Spinal cord (tissue), 10 donors: ENCODE data around the gene CHADL. TPM values are rescaled to one million over a fixed set of nuclear protein-coding genes. Genes with fewer than 3 reads are reported as not detected.
"Not testable (repeated sequence)": the region's sequence is repeated elsewhere in the genome, so short reads cannot be mapped to it uniquely, and the experiment has no call there.

Experiments used
- DNase-seq, 6 donors: peaks; one replicate each; pipeline versions ENCODE4 v3.0.0 to v3.0.0-alpha.2; 2013 to 2015; ENCODE audit warnings: low spot score in 6 of 6, low read depth in 4 of 6
- H3K27ac ChIP-seq: one replicate; pipeline ENCODE4 v1.5.1; 2013; ENCODE audit warnings: low read depth, low read length, control low read depth
- H3K27me3 ChIP-seq: one replicate; pipeline ENCODE4 v1.6.1; 2013; ENCODE audit warnings: low read length; ENCODE audit not compliant: control insufficient read depth, insufficient read depth
- H3K36me3 ChIP-seq: one replicate; pipeline ENCODE4 v1.6.1; 2013; ENCODE audit warnings: low read length; ENCODE audit not compliant: control insufficient read depth, insufficient read depth
- H3K4me1 ChIP-seq: one replicate; pipeline ENCODE4 v1.6.1; 2013; ENCODE audit warnings: low read length; ENCODE audit not compliant: control insufficient read depth, insufficient read depth
- H3K4me3 ChIP-seq: one replicate; pipeline ENCODE4 v1.5.1; 2013; ENCODE audit warnings: low read depth, low read length, control low read depth
- H3K9me3 ChIP-seq: one replicate; pipeline ENCODE4 v1.6.1; 2013; ENCODE audit warnings: low read length; ENCODE audit not compliant: control insufficient read depth, insufficient read depth
- WGBS: methylation state at CpG from one replicate; pipeline ENCODE4 v1.1.5; 2013; ENCODE audit warnings: missing lambda C conversion rate; ENCODE audit not compliant: insufficient coverage; 5-methylcytosine and 5-hydroxymethylcytosine counted together
- polyA plus RNA-seq, 2 donors: library from polyadenylated mRNA; unstranded; fragments of 120-200 nt; gene quantifications; one replicate each; pipeline ENCODE4 v1.2.1, GENCODE V29; 2013; ENCODE audit not compliant: insufficient read length in 2 of 2
- total RNA-seq, 2 donors: library from RNA; depleted of rRNA in 1 of 2; stranded (reverse); fragments of 120-200 nt in 1 of 2; fragments of >200 nt in 1 of 2; gene quantifications; one replicate each; pipeline versions ENCODE4 v1.2.3 to v1.2.4, GENCODE V29; 2013 to 2014
- donor health status: healthy.

The CHADL gene
- total and polyA plus RNA-seq, 4 donors, result 23.2 to 48.2 (median 37.5) TPM

DNA sequence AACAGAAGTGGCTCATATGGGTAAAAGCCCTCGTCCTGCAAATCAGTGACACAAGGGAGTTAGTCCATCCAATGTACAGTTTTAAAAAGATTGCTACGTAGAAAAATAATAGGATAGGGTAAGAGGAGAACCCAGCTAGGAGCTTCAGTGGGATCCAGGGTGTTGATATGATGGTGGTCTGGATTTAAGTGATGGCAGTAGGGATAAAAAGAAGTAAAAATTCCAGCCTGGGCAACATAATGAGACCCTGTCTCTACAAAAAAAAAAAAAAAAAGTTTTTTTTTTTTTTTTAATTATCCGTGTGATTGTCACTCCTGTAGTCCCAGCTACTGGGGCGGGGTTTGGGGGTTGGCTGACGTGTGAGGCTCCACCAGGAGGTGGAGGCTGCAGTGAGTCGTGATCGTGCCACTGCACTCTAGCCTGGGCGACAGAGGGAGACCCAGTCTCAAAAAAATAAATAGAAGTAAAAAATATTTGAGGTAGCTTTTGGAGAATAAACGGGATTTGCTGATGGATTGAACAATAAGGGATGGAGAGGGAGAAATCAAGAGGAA, 42.6 kb downstream of the CHADL start:
- peaks cover 19% of the 10 kb centered on the region for H3K4me1 ChIP-seq
- H3K27ac ChIP-seq, result no peak overlapping the region
- WGBS, result 4% methylated on average over 8 of the region's 9 CpGs
- H3K9me3 ChIP-seq, result no peaks in the 10 kb centered on the region
- H3K4me3 ChIP-seq, result peak overlapping the region; percentile 73
- H3K36me3 ChIP-seq, result no peaks in the 10 kb centered on the region
- H3K27me3 ChIP-seq, result peaks cover 3% of the 10 kb centered on the region
- peak in 1 of 6 donors; percentile 33 for DNase-seq

- WGBS, result under 1% methylated on average over 91 of the region's 91 CpGs
- Histone ChIP-seq H3K9me3 (no peaks in the 10 kb centered on the region), H3K4me1 (peaks cover 19% of the 10 kb centered on the region), H3K27me3 (peaks cover 3% of the 10 kb centered on the region), H3K27ac (no peak overlapping the region), H3K4me3 (peak overlapping the region; percentile 73), H3K36me3 (no peaks in the 10 kb centered on the region)
- peak; percentile 26 to 93 (median 63) for DNase-seq
Observed at GRCh38 chr22:41197038-41197972, 43.4 kb downstream of the CHADL start.

DNA sequence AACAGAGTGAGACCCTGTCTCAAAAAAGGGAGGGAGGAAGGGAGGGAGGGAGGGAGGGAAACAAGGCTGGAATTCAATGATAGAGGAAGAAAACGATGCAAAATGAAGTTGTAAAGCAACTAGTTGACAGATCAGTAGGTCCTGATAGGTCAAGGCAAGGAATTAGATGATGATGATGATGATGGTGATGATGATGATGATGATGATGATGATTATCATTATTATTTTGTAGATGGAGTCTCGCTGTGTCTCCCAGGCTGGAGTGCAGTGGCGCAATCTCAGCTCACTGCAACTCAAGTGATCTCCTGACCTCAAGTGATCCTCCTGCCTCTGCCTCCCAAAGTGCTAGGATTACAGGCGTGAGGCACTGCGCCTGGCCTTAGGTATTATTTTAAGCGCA, 46.9 kb downstream of the CHADL start:
- H3K9me3 ChIP-seq, result no peaks in the 10 kb centered on the region
- H3K36me3 ChIP-seq, result no peaks in the 10 kb centered on the region
- no peaks in the 10 kb centered on the region for H3K27me3 ChIP-seq
- no peak overlapping the region for H3K27ac ChIP-seq
- H3K4me3 ChIP-seq, result no peak overlapping the region
- no peak for DNase-seq
- 98% methylated on average over 4 of the region's 6 CpGs for WGBS
- H3K4me1 ChIP-seq, result peaks cover 19% of the 10 kb centered on the region

- 90% methylated on average over 2 of the region's 2 CpGs for WGBS
Observed at GRCh38 chr22:41191467-41191866, 49.3 kb downstream of the CHADL start.

DNA sequence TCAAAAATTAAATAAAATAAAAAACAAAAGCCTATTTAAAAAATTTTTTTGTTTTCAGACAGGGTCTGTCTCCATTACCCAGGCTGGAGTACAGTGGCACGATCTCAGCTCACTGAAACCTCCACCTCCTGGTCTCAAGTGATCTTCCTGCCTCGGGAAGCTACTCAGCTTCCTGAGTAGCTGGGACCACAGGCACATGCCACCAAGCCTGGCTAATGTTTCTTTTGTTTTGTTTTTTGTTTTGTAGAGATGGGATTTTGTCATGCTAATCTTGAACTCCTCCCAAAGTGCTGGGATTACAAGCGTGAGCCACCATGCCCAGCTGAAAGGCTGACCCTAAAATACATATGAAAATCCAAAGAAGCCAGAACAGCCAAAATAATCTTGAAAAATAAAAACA, 56.1 kb downstream of the CHADL start:
- no peaks in the 10 kb centered on the region for H3K4me1 ChIP-seq
- no peaks in the 10 kb centered on the region for H3K27me3 ChIP-seq
- no peak for DNase-seq
- no peaks in the 10 kb centered on the region for H3K9me3 ChIP-seq
- H3K36me3 ChIP-seq, result peaks cover 10% of the 10 kb centered on the region
- WGBS, result 39% methylated on average over 2 of the region's 3 CpGs
- no peak overlapping the region for H3K27ac ChIP-seq
- no peak overlapping the region for H3K4me3 ChIP-seq

More at GRCh38 chr22:41191467-41191866, 49.3 kb downstream of the CHADL start:
- H3K27me3 ChIP-seq, result no peaks in the 10 kb centered on the region
- H3K36me3 ChIP-seq, result no peaks in the 10 kb centered on the region
- no peak overlapping the region for H3K4me3 ChIP-seq
- no peak for DNase-seq
- H3K4me1 ChIP-seq, result no peaks in the 10 kb centered on the region
- no peak overlapping the region for H3K27ac ChIP-seq
- H3K9me3 ChIP-seq, result no peaks in the 10 kb centered on the region

DNA sequence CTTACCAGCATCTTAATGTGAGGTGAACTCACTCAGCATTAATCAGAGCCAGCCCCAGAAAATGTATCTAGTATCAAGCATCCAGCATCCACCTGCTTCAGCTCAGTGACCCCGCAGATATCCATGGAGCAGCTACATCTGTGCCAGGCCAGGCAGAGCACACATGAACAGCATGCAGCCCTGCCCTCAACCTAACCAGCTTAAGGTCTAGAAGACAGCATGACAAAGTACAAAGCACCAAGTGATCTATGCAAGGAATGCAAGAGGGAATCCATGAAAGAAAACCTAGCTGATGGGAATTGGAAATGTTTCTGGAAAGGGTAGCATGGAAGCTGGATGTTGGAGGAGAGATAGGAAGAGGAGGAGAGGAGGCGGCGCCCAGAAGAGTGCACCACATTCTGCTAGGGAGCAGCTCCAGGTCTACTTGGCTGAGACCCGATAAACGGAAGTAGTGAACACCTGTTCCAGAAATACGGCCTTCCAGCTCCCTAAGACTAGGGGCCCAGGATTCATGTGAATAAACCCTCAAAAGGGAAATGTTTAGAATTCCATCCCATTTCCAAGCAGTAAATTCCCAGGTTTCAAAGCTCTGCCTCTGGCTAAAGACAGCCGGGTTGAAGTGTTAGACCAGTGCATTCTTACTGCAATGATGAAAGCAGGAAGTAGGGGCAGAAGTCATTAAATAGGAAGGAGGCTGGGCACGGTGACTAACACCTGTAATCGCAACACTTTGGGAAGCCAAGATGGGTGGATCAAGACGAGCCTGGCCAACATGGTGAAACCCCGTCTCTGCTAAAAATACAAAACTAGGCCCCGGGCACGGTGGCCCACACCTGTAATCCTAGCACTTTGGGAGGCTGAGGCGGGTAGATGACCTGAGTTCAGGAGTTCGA, 59.1 kb downstream of the CHADL start:
- H3K27ac ChIP-seq, result no peak overlapping the region
- H3K27me3 ChIP-seq, result no peaks in the 10 kb centered on the region
- no peaks in the 10 kb centered on the region for H3K9me3 ChIP-seq
- peaks cover 32% of the 10 kb centered on the region for H3K36me3 ChIP-seq
- no peak for DNase-seq
- H3K4me1 ChIP-seq, result no peaks in the 10 kb centered on the region
- 91% methylated on average over 15 of the region's 15 CpGs for WGBS
- H3K4me3 ChIP-seq, result no peak overlapping the region

DNA sequence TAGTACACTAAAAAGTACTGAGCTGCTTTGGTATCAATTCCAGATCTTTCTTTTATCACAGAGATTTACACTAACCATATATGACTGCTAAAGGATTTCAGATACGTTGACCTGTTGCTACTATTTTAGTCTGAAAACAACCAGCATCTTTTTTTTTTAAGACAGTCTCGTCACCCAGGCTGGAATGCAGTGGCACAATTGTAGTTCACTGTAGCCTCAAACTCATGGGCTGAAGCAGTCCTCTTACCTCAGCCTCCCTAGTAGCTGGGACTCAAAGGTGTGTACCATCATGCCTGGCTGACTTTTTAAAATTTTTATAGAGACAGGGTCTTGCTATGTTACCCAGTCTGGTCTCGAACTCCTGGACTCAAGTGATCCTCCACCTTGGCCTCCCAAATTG, 59.8 kb downstream of the CHADL start:
- no peaks in the 10 kb centered on the region for H3K4me1 ChIP-seq
- no peak for DNase-seq
- H3K27ac ChIP-seq, result no peak overlapping the region
- no peak overlapping the region for H3K4me3 ChIP-seq
- no peaks in the 10 kb centered on the region for H3K27me3 ChIP-seq
- no peaks in the 10 kb centered on the region for H3K9me3 ChIP-seq
- WGBS, result 91% methylated on average over 3 of the region's 3 CpGs
- H3K36me3 ChIP-seq, result peaks cover 39% of the 10 kb centered on the region

DNA sequence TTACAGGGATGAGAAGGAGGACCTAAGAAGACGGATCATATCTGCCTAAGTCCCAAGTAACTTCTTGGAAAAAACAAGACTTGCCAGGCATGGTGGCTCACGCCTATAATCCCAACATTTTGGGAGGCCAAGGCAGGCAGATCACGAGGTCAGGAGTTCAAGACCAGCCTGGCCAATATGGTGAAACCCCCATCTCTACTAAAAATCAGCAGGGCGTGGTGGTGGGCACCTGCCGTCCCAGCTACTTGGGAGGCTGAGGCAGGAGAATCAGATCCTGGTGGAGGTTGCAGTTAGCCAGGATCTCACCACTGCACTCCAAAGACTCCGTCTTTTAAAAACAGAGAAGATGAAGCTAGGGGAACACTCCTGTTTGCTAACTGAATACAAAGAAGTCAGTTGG, 60.4 kb downstream of the CHADL start:
- H3K36me3 ChIP-seq, result peaks cover 42% of the 10 kb centered on the region
- H3K27ac ChIP-seq, H3K4me1 ChIP-seq, H3K4me3 ChIP-seq, H3K27me3 ChIP-seq, DNase-seq, H3K9me3 ChIP-seq: not testable (repeated sequence)
- 100% methylated on average over 3 of the region's 6 CpGs for WGBS
